HepG2 (cell line): ENCODE results near the gene RSPH9. TPM values are rescaled to one million over a fixed set of nuclear protein-coding genes. Genes with fewer than 3 reads are reported as not detected.

Source experiments
- FOXA3 ChIP-seq: IDR thresholded peaks from 2 replicates; pipeline ENCODE4 v1.6.1; 2016; ENCODE audit warnings: missing genetic modification reagents, missing compliant biosample characterization
- FOXJ3 ChIP-seq: sonication (generic); formaldehyde crosslinking; IDR thresholded peaks from 2 replicates; pipeline ENCODE4 v1.4.0; 2020; ENCODE audit warnings: missing genetic modification reagents, mild to moderate bottlenecking, borderline replicate concordance
- NFKBIZ ChIP-seq: IDR thresholded peaks from 2 replicates; pipeline ENCODE4 v1.6.1; 2018; ENCODE audit warnings: missing genetic modification reagents, missing compliant biosample characterization
- PHF21A ChIP-seq: sonication (generic); formaldehyde crosslinking; IDR thresholded peaks from 2 replicates; pipeline ENCODE4 v1.5.0; 2020; ENCODE audit warnings: mild to moderate bottlenecking, missing genetic modification reagents
- SAP130 ChIP-seq: IDR thresholded peaks from 2 replicates; pipeline ENCODE4 v1.6.1; 2016; ENCODE audit warnings: low read depth
- TSC22D2 ChIP-seq: sonication (generic); formaldehyde crosslinking; IDR thresholded peaks from 2 replicates; pipeline ENCODE4 v1.5.1; 2020; ENCODE audit warnings: missing genetic modification reagents, mild to moderate bottlenecking, borderline replicate concordance
- ZBTB7B ChIP-seq: sonication (generic); formaldehyde crosslinking; IDR thresholded peaks from 2 replicates; pipeline ENCODE4 v1.4.0; 2020; ENCODE audit warnings: missing genetic modification reagents
- ZMYM2 ChIP-seq: sonication (generic); formaldehyde crosslinking; IDR thresholded peaks from 2 replicates; pipeline ENCODE4 v1.8.0; 2022; ENCODE audit warnings: mild to moderate bottlenecking, missing genetic modification reagents
- ZNF468 ChIP-seq: sonication (generic); formaldehyde crosslinking; IDR thresholded peaks from 2 replicates; pipeline ENCODE4 v1.8.0; 2022; ENCODE audit warnings: mild to moderate bottlenecking, moderate library complexity, missing genetic modification reagents
- polyA plus RNA-seq, 8 experiments: library from polyadenylated mRNA; depleted of rRNA in 3 of 8; stranded (reverse) in 7 of 8; unstranded in 1 of 8; fragments of >200 nt; fragmentation: Illumina TruSeq in 4 of 8; extraction: Trizol in 4 of 8; gene quantifications; 2 replicates each; pipeline versions ENCODE4 v1.2.1 to v1.2.3, GENCODE V29; 2011 to 2016; ENCODE audit warnings: low read depth in 4 of 8, missing spikeins in 1 of 8, mixed read lengths in 1 of 8; ENCODE audit not compliant: insufficient read depth in 1 of 8
- total RNA-seq, 5 experiments: library from RNA; depleted of rRNA; stranded (reverse); fragments of >200 nt; fragmentation: Illumina TruSeq; extraction: Trizol; gene quantifications; 2 replicates each; pipeline ENCODE4 v1.2.3, GENCODE V29; 2016; ENCODE audit warnings: low read depth in 1 of 5
- TF ChIP-seq, protein P1 (sequence below): sonication (generic); formaldehyde crosslinking; IDR thresholded peaks from one replicate; pipeline ENCODE4 v1.5.1; 2020; ENCODE audit warnings: mild to moderate bottlenecking, missing genetic modification reagents; ENCODE audit errors: not compliant biosample characterization
- TF ChIP-seq, protein P2 (sequence below): sonication (generic); formaldehyde crosslinking; IDR thresholded peaks from 2 replicates; pipeline ENCODE4 v1.4.0; 2020; ENCODE audit warnings: missing genetic modification reagents
- TF ChIP-seq, protein P3 (sequence below): sonication (generic); formaldehyde crosslinking; IDR thresholded peaks from 2 replicates; pipeline ENCODE4 v1.4.0; 2020; ENCODE audit warnings: mild to moderate bottlenecking, missing genetic modification reagents
- TF ChIP-seq, protein P4 (sequence below): sonication (generic); formaldehyde crosslinking; IDR thresholded peaks from 2 replicates; pipeline ENCODE4 v1.9.0; 2021; ENCODE audit warnings: missing genetic modification reagents, borderline replicate concordance
- TF ChIP-seq, protein P5 (sequence below): IDR thresholded peaks from 2 replicates; pipeline ENCODE4 v1.6.1; 2012; ENCODE audit warnings: inconsistent platforms

The RSPH9 gene
- total and polyA plus RNA-seq, 2 of the 13 experiments (the other 11 are each of a cell fraction or from before 2014, with no cell fraction given) = 0.04 TPM; not detected in 1

DNA sequence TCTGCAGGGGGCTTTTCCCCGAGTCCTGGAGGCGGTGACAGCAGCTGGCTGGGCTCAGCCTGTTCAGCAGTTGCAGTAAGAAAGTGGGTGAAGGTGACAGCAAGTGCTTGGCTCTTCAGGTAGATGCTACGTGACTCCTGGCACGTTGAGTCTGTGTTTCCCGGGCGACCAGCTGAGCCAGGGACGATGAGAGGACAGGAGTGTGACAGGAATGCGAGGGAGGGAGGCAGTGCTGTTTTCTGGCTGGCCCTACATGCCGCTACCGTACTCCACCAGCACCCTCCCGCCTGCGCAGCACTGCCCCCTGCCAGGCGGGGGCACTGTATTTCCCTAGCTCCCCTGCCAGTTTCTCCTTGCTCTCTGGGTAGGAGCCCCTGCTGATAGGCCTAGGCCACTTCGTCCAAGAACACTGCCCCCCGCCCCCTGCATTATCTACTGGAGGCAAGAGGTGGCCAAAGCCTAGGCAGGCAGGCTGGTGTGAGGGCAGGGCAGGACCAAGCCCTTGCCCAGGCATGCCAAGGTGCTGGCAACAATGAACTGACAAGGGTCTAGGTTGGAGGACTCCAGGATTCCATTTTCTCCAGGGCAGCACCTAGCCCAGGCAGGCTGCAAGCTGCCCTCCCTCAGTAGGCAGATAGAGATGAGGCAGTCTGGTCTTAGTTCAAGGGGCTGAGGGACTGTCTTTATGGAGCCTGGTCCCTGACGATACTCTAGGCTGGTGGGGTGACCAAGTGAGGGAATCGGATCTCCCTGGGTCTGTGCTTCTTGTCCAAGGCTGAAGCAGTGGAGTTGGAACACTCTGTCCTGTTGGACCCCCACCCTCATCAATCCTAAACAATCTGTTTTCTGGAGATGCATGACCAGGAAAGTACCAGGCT is 23.6 kb downstream of the RSPH9 start (continued):
- TF ChIP-seq, protein P1, sequence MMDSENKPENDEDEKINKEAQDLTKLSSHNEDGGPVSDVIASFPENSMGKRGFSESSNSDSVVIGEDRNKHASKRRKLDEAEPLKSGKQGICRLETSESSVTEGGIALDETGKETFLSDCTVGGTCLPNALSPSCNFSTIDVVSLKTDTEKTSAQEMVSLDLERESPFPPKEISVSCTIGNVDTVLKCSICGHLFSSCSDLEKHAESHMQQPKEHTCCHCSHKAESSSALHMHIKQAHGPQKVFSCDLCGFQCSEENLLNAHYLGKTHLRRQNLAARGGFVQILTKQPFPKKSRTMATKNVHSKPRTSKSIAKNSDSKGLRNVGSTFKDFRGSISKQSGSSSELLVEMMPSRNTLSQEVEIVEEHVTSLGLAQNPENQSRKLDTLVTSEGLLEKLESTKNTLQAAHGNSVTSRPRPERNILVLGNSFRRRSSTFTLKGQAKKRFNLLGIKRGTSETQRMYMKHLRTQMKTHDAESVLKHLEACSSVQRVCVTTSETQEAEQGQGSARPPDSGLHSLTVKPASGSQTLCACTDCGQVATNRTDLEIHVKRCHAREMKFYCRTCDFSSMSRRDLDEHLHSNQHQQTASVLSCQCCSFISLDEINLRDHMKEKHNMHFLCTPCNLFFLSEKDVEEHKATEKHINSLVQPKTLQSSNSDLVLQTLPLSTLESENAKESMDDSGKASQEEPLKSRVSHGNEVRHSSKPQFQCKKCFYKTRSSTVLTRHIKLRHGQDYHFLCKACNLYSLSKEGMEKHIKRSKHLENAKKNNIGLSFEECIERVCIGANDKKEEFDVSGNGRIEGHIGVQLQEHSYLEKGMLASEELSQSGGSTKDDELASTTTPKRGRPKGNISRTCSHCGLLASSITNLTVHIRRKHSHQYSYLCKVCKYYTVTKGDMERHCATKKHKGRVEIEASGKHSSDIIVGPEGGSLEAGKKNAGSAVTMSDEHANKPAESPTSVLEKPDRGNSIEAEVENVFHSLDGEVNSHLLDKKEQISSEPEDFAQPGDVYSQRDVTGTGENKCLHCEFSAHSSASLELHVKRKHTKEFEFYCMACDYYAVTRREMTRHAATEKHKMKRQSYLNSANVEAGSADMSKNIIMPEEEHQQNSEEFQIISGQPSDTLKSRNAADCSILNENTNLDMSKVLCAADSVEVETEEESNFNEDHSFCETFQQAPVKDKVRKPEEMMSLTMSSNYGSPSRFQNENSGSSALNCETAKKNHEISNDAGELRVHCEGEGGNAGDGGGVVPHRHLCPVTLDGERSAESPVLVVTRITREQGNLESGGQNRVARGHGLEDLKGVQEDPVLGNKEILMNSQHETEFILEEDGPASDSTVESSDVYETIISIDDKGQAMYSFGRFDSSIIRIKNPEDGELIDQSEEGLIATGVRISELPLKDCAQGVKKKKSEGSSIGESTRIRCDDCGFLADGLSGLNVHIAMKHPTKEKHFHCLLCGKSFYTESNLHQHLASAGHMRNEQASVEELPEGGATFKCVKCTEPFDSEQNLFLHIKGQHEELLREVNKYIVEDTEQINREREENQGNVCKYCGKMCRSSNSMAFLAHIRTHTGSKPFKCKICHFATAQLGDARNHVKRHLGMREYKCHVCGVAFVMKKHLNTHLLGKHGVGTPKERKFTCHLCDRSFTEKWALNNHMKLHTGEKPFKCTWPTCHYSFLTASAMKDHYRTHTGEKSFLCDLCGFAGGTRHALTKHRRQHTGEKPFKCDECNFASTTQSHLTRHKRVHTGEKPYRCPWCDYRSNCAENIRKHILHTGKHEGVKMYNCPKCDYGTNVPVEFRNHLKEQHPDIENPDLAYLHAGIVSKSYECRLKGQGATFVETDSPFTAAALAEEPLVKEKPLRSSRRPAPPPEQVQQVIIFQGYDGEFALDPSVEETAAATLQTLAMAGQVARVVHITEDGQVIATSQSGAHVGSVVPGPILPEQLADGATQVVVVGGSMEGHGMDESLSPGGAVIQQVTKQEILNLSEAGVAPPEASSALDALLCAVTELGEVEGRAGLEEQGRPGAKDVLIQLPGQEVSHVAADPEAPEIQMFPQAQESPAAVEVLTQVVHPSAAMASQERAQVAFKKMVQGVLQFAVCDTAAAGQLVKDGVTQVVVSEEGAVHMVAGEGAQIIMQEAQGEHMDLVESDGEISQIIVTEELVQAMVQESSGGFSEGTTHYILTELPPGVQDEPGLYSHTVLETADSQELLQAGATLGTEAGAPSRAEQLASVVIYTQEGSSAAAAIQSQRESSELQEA (CRISPR knock-in tag) = peak; percentile 17
- peak; percentile 10; the same call in 1 of the 2 replicates for TF ChIP-seq TSC22D2 (CRISPR knock-in tag)
- TF ChIP-seq PHF21A (CRISPR knock-in tag) = peak; percentile 77; the same call in 1 of the 2 replicates
- no peak for TF ChIP-seq ZNF468 (CRISPR knock-in tag)
- TF ChIP-seq NFKBIZ (CRISPR knock-in tag) = peak; percentile 24; the same call in 1 of the 2 replicates
- TF ChIP-seq FOXJ3 (CRISPR knock-in tag) = no peak
- TF ChIP-seq ZMYM2 (CRISPR knock-in tag) = peak; percentile 66; the same call in 1 of the 2 replicates
- peak; percentile 22; the same call in 1 of the 2 replicates for TF ChIP-seq FOXA3 (CRISPR knock-in tag)
- TF ChIP-seq, protein P2, sequence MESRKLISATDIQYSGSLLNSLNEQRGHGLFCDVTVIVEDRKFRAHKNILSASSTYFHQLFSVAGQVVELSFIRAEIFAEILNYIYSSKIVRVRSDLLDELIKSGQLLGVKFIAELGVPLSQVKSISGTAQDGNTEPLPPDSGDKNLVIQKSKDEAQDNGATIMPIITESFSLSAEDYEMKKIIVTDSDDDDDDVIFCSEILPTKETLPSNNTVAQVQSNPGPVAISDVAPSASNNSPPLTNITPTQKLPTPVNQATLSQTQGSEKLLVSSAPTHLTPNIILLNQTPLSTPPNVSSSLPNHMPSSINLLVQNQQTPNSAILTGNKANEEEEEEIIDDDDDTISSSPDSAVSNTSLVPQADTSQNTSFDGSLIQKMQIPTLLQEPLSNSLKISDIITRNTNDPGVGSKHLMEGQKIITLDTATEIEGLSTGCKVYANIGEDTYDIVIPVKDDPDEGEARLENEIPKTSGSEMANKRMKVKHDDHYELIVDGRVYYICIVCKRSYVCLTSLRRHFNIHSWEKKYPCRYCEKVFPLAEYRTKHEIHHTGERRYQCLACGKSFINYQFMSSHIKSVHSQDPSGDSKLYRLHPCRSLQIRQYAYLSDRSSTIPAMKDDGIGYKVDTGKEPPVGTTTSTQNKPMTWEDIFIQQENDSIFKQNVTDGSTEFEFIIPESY (CRISPR knock-in tag) = peak; percentile 100
- TF ChIP-seq, protein P3, sequence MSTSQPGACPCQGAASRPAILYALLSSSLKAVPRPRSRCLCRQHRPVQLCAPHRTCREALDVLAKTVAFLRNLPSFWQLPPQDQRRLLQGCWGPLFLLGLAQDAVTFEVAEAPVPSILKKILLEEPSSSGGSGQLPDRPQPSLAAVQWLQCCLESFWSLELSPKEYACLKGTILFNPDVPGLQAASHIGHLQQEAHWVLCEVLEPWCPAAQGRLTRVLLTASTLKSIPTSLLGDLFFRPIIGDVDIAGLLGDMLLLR (CRISPR knock-in tag) = peak; percentile 71; the same call in 1 of the 2 replicates
- TF ChIP-seq SAP130 (CRISPR knock-in tag) = peak; percentile 95
- TF ChIP-seq, protein P4, sequence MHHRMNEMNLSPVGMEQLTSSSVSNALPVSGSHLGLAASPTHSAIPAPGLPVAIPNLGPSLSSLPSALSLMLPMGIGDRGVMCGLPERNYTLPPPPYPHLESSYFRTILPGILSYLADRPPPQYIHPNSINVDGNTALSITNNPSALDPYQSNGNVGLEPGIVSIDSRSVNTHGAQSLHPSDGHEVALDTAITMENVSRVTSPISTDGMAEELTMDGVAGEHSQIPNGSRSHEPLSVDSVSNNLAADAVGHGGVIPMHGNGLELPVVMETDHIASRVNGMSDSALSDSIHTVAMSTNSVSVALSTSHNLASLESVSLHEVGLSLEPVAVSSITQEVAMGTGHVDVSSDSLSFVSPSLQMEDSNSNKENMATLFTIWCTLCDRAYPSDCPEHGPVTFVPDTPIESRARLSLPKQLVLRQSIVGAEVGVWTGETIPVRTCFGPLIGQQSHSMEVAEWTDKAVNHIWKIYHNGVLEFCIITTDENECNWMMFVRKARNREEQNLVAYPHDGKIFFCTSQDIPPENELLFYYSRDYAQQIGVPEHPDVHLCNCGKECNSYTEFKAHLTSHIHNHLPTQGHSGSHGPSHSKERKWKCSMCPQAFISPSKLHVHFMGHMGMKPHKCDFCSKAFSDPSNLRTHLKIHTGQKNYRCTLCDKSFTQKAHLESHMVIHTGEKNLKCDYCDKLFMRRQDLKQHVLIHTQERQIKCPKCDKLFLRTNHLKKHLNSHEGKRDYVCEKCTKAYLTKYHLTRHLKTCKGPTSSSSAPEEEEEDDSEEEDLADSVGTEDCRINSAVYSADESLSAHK = no peak
- peak; percentile 9; the same call in 1 of the 2 replicates for TF ChIP-seq ZBTB7B (CRISPR knock-in tag)
- TF ChIP-seq, protein P5, sequence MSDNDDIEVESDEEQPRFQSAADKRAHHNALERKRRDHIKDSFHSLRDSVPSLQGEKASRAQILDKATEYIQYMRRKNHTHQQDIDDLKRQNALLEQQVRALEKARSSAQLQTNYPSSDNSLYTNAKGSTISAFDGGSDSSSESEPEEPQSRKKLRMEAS = peak; percentile 86
